Parathyroid adenoma (tissue), 2 donors: ENCODE data around the gene CEP70.
"Not testable (repeated sequence)": the region's sequence is repeated elsewhere in the genome, so short reads cannot be mapped to it uniquely, and the experiment has no call there.

Experiments
- H2AFZ ChIP-seq: fragments of 300-600 bp; sonication (generic); one replicate; pipeline ENCODE4 v1.7.0; 2017; ENCODE audit warnings: antibody characterized with exemption, mild to moderate bottlenecking
- H3K27ac ChIP-seq: fragments of 300-600 bp; sonication (generic); one replicate; pipeline ENCODE4 v1.7.0; 2017
- H3K27me3 ChIP-seq: fragments of 300-600 bp; sonication (generic); one replicate; pipeline ENCODE4 v1.7.0; 2017; ENCODE audit warnings: low read length; ENCODE audit not compliant: control insufficient read depth, insufficient read depth
- H3K36me3 ChIP-seq: fragments of 300-600 bp; sonication (generic); one replicate; pipeline ENCODE4 v1.7.0; 2017; ENCODE audit warnings: low read length; ENCODE audit not compliant: control insufficient read depth, insufficient read depth
- H3K4me1 ChIP-seq: fragments of 300-600 bp; sonication (generic); one replicate; pipeline ENCODE4 v1.7.0; 2017; ENCODE audit warnings: control low read depth
- H3K4me2 ChIP-seq: fragments of 300-600 bp; sonication (generic); one replicate; pipeline ENCODE4 v1.7.0; 2017; ENCODE audit warnings: low read length
- H3K4me3 ChIP-seq: fragments of 300-600 bp; sonication (generic); one replicate; pipeline ENCODE4 v1.7.0; 2017; ENCODE audit warnings: low read depth, low read length
- H3K79me2 ChIP-seq: fragments of 300-600 bp; sonication (generic); one replicate; pipeline ENCODE4 v1.7.0; 2017; ENCODE audit warnings: control low read depth
- H3K9ac ChIP-seq: fragments of 300-600 bp; sonication (generic); one replicate; pipeline ENCODE4 v1.7.0; 2017; ENCODE audit warnings: mild to moderate bottlenecking
- H3K9me3 ChIP-seq: fragments of 300-600 bp; sonication (generic); one replicate; pipeline ENCODE4 v1.7.0; 2017; ENCODE audit warnings: low read length; ENCODE audit not compliant: control insufficient read depth
- CTCF ChIP-seq: fragments of 300-600 bp; sonication (generic); IDR thresholded peaks from one replicate; pipeline ENCODE4 v1.7.0; 2017; ENCODE audit warnings: antibody characterized with exemption, mild to moderate bottlenecking
- donor health status: primary hyperparathyroidism.

The CEP70 gene

GRCh38 chr3:138547342-138547975, 46.6 kb downstream of the CEP70 start:
- H3K9ac ChIP-seq = no peak overlapping the region
- TF ChIP-seq CTCF = no peak
- no peaks in the 10 kb centered on the region for H3K27me3 ChIP-seq
- H3K4me3 ChIP-seq = no peak overlapping the region
- no peak overlapping the region for H2AFZ ChIP-seq
- H3K9me3 ChIP-seq = no peaks in the 10 kb centered on the region
- no peak overlapping the region for H3K4me2 ChIP-seq
- H3K27ac ChIP-seq = no peak overlapping the region
- H3K4me1 ChIP-seq = no peaks in the 10 kb centered on the region
- H3K79me2 ChIP-seq = peaks cover 12% of the 10 kb centered on the region
- H3K36me3 ChIP-seq = no peaks in the 10 kb centered on the region

GRCh38 chr3:138544546-138544945, 49.5 kb downstream of the CEP70 start:
- no peaks in the 10 kb centered on the region for H3K36me3 ChIP-seq
- H2AFZ ChIP-seq = no peak overlapping the region
- H3K27ac ChIP-seq = no peak overlapping the region
- H3K9ac ChIP-seq = no peak overlapping the region
- no peak for TF ChIP-seq CTCF
- peaks cover 9% of the 10 kb centered on the region for H3K79me2 ChIP-seq
- no peaks in the 10 kb centered on the region for H3K4me1 ChIP-seq
- H3K27me3 ChIP-seq = no peaks in the 10 kb centered on the region
- no peak overlapping the region for H3K4me2 ChIP-seq
- no peaks in the 10 kb centered on the region for H3K9me3 ChIP-seq
- H3K4me3 ChIP-seq = no peak overlapping the region

GRCh38 chr3:138542977-138543376, 51.1 kb downstream of the CEP70 start:
- H3K4me3 ChIP-seq = no peak overlapping the region
- no peaks in the 10 kb centered on the region for H3K4me1 ChIP-seq
- no peak overlapping the region for H2AFZ ChIP-seq
- H3K9me3 ChIP-seq = no peaks in the 10 kb centered on the region
- H3K27me3 ChIP-seq = no peaks in the 10 kb centered on the region
- no peak overlapping the region for H3K9ac ChIP-seq
- H3K4me2 ChIP-seq = no peak overlapping the region
- H3K79me2 ChIP-seq = peaks cover 9% of the 10 kb centered on the region
- no peak overlapping the region for H3K27ac ChIP-seq
- H3K36me3 ChIP-seq = no peaks in the 10 kb centered on the region
- no peak for TF ChIP-seq CTCF

- no peaks in the 10 kb centered on the region for H3K36me3 ChIP-seq
- no peak overlapping the region for H3K27ac ChIP-seq
Measured at GRCh38 chr3:138539352-138539751, 54.7 kb downstream of the CEP70 start.

GRCh38 chr3:138521445-138521844, 72.6 kb downstream of the CEP70 start:
- not testable (repeated sequence) for H3K36me3 ChIP-seq

More at GRCh38 chr3:138539352-138539751, 54.7 kb downstream of the CEP70 start:
- no peak for TF ChIP-seq CTCF
- Histone ChIP-seq H3K9ac (no peak overlapping the region), H3K4me1 (no peaks in the 10 kb centered on the region), H2AFZ (no peak overlapping the region), H3K79me2 (peaks cover 6% of the 10 kb centered on the region), H3K9me3 (no peaks in the 10 kb centered on the region), H3K27me3 (no peaks in the 10 kb centered on the region), H3K4me3 (no peak overlapping the region), H3K4me2 (no peak overlapping the region)

More at GRCh38 chr3:138521445-138521844, 72.6 kb downstream of the CEP70 start:
- not testable (repeated sequence) for H3K9ac ChIP-seq, H3K79me2 ChIP-seq, H3K4me3 ChIP-seq, H3K27me3 ChIP-seq, H3K27ac ChIP-seq, H3K4me1 ChIP-seq, H3K4me2 ChIP-seq, H3K9me3 ChIP-seq, H2AFZ ChIP-seq
